PC-9 (cell line): ENCODE results near the gene DIDO1. TPM values are rescaled to one million over a fixed set of nuclear protein-coding genes. Genes with fewer than 3 reads are reported as not detected.
A peak's percentile ranks its signal among the peaks of the same experiment; 100 is the strongest.

Source experiments
- BruUV-seq: library from RNA; stranded (reverse); fragments of 400-500 nt; replicated peaks from 2 replicates; lab custom pipeline; 2021; lab: Mats Ljungman, UMichigan
- CTCF ChIA-PET: fragments of 300-600 bp; sonication (Branson Sonifier 250); formaldehyde crosslinking; loops from one replicate; lab custom pipeline; 2022; ENCODE audit warnings: antibody characterized with exemption; lab: Charles Lee
- POLR2A ChIA-PET: fragments of 300-600 bp; sonication (Branson Sonifier 250); formaldehyde crosslinking; loops from one replicate; lab custom pipeline; 2022; ENCODE audit warnings: antibody characterized with exemption; ENCODE audit not compliant: unreplicated experiment; lab: Charles Lee
- DNase-seq, 2 experiments: peaks; one replicate each; pipeline versions ENCODE4 v3.0.0 to v3.0.0-alpha.2; 2015 to 2022; ENCODE audit warnings: mixed read lengths in 1 of 2
- H2AFZ ChIP-seq: fragments of 200-600 bp; sonication (generic); 2 replicates; pipeline ENCODE4 v1.8.1; 2017; ENCODE audit warnings: antibody characterized with exemption
- H3F3A ChIP-seq: fragments of 200-600 bp; sonication (generic); 2 replicates; pipeline ENCODE4 v1.8.1; 2017; ENCODE audit warnings: antibody characterized with exemption, mild to moderate bottlenecking, low read depth; ENCODE audit not compliant: insufficient read depth
- H3K27ac ChIP-seq: fragments of 200-600 bp; sonication (generic); 2 replicates; pipeline ENCODE4 v1.6.1; 2016; ENCODE audit warnings: mixed run types
- H3K27me3 ChIP-seq: fragments of 200-600 bp; sonication (generic); 2 replicates; pipeline ENCODE4 v1.6.1; 2016; ENCODE audit warnings: low read depth, mixed run types; ENCODE audit not compliant: insufficient read depth
- H3K36me3 ChIP-seq: fragments of 200-600 bp; sonication (generic); 2 replicates; pipeline ENCODE4 v1.6.1; 2016; ENCODE audit warnings: low read depth, mixed run types
- H3K4me1 ChIP-seq: fragments of 200-600 bp; sonication (generic); replicated peaks from 2 replicates; pipeline ENCODE4 v1.6.1; 2016; ENCODE audit warnings: mixed run types; ENCODE audit not compliant: insufficient read depth
- H3K4me2 ChIP-seq: fragments of 200-600 bp; sonication (generic); 2 replicates; pipeline ENCODE4 v1.6.1; 2017; ENCODE audit warnings: mixed run types
- H3K4me3 ChIP-seq: fragments of 200-600 bp; sonication (generic); 2 replicates; pipeline ENCODE4 v1.6.1; 2016; ENCODE audit warnings: mixed run types
- H3K79me2 ChIP-seq: fragments of 200-600 bp; sonication (generic); 2 replicates; pipeline ENCODE4 v1.6.1; 2017; ENCODE audit warnings: low read depth, mixed run types
- H3K9me2 ChIP-seq: fragments of 200-600 bp; sonication (generic); 2 replicates; pipeline ENCODE4 v1.8.1; 2017; ENCODE audit warnings: mild to moderate bottlenecking; ENCODE audit not compliant: insufficient read depth
- H3K9me3 ChIP-seq: fragments of 200-600 bp; sonication (generic); 2 replicates; pipeline ENCODE4 v1.8.1; 2016; ENCODE audit warnings: low read depth; ENCODE audit not compliant: insufficient read depth
- H4K20me1 ChIP-seq: fragments of 200-600 bp; sonication (generic); 2 replicates; pipeline ENCODE4 v1.8.1; 2017; ENCODE audit not compliant: insufficient read depth
- EZH2 ChIP-seq: fragments of 200-600 bp; sonication (generic); IDR thresholded peaks from 2 replicates; pipeline ENCODE4 v1.8.0; 2017; ENCODE audit warnings: antibody characterized with exemption, low read depth
- intact Hi-C: fragments of 100-400 bp; cut with micrococcal nuclease; formaldehyde crosslinking; loops from one replicate; pipeline ENCODE4 v1.10.0; 2022; ENCODE audit not compliant: unreplicated experiment
- total RNA-seq: library from RNA; stranded (reverse); gene quantifications from 2 replicates; pipeline ENCODE4 v1.2.3, GENCODE V29; 2021
- TF ChIP-seq, protein P1 (sequence below): fragments of 200-600 bp; sonication (generic); conservative IDR thresholded peaks from 2 replicates; pipeline ENCODE4 v1.6.1; 2017; ENCODE audit warnings: mixed run types, antibody characterized with exemption, mild to moderate bottlenecking, moderate library complexity

Gene DIDO1
- total RNA-seq, 1 experiment from 2014 or later = 61.4 TPM

DNA sequence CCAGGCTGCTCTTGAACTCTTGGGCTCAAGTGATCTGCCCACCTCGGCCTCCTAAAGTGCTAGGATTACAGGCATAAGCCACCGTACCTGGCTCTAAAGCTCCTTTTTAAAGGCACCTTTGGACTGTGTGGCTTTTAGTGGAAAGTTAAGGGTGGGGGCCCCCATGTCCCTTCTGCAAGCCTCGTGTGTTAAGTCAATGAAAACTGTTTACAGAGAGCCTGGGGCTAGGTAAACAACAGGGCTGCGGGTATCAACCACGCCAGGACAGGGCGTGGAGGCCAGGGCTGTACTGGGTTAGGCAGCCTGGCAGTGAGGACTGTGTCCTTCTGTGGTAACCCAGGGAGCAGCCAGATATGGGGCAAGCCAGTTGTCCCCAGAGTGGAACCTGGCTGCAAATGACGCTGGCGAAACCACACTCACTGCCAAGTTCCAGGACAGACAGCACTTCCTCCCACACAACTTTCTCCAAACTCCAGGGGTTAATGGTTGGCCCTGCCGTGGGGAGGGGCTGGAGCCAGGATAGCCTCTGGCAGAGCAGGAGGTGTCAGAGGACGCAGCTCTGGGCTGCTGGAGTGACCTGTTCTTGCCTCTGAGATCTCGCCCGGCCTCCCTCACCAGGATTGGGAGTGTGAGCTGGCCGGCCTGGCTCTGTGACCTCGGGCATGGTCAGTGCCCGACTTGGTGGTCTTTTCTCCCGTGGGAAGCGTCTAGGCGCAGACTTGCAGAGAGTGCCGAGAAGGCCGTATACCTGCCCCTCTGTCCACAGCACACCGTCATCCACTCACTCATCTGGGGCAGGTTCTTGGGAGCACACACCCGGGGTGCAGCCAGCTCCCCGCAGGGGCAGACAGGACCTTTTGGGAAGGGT lies 29.4 kb upstream of the DIDO1 start:
- TF ChIP-seq, protein P1, sequence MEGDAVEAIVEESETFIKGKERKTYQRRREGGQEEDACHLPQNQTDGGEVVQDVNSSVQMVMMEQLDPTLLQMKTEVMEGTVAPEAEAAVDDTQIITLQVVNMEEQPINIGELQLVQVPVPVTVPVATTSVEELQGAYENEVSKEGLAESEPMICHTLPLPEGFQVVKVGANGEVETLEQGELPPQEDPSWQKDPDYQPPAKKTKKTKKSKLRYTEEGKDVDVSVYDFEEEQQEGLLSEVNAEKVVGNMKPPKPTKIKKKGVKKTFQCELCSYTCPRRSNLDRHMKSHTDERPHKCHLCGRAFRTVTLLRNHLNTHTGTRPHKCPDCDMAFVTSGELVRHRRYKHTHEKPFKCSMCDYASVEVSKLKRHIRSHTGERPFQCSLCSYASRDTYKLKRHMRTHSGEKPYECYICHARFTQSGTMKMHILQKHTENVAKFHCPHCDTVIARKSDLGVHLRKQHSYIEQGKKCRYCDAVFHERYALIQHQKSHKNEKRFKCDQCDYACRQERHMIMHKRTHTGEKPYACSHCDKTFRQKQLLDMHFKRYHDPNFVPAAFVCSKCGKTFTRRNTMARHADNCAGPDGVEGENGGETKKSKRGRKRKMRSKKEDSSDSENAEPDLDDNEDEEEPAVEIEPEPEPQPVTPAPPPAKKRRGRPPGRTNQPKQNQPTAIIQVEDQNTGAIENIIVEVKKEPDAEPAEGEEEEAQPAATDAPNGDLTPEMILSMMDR = no peak
- TF ChIP-seq EZH2 = no peak
- no peak overlapping the region for H3K4me3 ChIP-seq
- H4K20me1 ChIP-seq = peaks cover 8% of the 10 kb centered on the region; the same call in 1 of the 2 replicates
- H3K27me3 ChIP-seq = peaks cover 22% of the 10 kb centered on the region
- H3K4me1 ChIP-seq = no peaks in the 10 kb centered on the region
- H3K79me2 ChIP-seq = no peaks in the 10 kb centered on the region
- ChIA-PET CTCF (no interaction called here), POLR2A (no interaction called here)
- H3K9me3 ChIP-seq = no peaks in the 10 kb centered on the region
- intact Hi-C loops = no loop called here
- no peaks in the 10 kb centered on the region for H3K9me2 ChIP-seq
- H3K36me3 ChIP-seq = no peaks in the 10 kb centered on the region
- no peak overlapping the region for H2AFZ ChIP-seq
- no peak overlapping the region for H3K4me2 ChIP-seq
- no peak overlapping the region for H3K27ac ChIP-seq
- BruUV-seq = no TSS peak
- peak; percentile 33 to 43 for DNase-seq
- H3F3A ChIP-seq = no peaks in the 10 kb centered on the region

DNA sequence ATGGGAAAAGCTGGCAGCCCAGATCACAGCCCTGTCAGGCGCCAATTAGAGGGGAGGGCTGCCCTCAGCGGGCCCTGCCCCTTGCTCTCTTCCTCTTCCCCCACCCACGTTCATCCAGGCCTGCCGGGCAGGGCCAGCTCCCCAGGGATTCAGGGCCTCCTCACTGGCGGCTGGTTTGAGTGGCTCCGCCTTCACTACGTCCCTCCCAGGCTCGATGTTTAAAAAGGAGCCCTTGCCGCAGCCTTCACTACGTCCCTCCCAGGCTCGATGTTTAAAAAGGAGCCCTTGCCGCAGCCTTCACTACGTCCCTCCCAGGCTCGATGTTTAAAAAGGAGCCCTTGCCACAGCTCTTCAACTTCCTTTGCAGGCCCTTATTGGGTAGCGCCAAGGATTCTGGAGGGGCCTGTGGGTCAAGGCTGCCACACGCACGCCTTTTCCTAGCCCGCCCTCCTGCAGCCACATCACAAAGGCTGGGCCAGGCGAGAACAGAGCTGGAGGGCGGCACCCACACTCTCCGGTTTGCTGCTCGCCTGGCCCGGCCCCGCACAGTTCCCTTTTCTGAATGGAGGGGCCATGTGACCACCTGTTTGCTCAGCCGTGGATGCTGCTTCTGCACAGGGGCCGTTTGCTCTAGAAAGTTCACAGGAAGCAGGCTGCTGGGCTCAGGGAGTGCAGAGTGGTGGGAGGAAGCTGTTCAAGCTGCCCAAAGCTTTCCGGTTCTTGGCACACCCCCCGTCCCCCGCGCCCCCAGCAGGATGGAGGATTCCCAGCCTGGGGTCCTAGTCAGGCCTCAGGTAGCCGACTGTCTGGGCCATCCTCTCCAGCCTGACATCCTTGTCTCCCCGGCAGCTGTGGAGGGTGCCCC lies 27.8 kb upstream of the DIDO1 start:
- intact Hi-C loops = no loop called here
- no peak overlapping the region for H3K4me2 ChIP-seq
- no TSS peak for BruUV-seq
- no peak for TF ChIP-seq EZH2
- TF ChIP-seq, protein P1 = no peak
- H3K9me3 ChIP-seq = no peaks in the 10 kb centered on the region
- DNase-seq = no peak
- H3K4me3 ChIP-seq = no peak overlapping the region
- no peaks in the 10 kb centered on the region for H3K79me2 ChIP-seq
- ChIA-PET CTCF (no interaction called here), POLR2A (no interaction called here)
- H3K4me1 ChIP-seq = no peaks in the 10 kb centered on the region
- H3K27ac ChIP-seq = no peak overlapping the region
- peaks cover 5% of the 10 kb centered on the region; the same call in 1 of the 2 replicates for H3K27me3 ChIP-seq
- no peak overlapping the region for H2AFZ ChIP-seq
- no peaks in the 10 kb centered on the region for H3K36me3 ChIP-seq
- no peaks in the 10 kb centered on the region for H3K9me2 ChIP-seq
- peaks cover 6% of the 10 kb centered on the region; the same call in 1 of the 2 replicates for H4K20me1 ChIP-seq
- no peaks in the 10 kb centered on the region for H3F3A ChIP-seq
